GM23248 (cell line): Measurements from ENCODE around the gene MS4A10.

Experiments
- EZH2 ChIP-seq: fragments of 200-600 bp; sonication (generic); IDR thresholded peaks from 2 replicates; pipeline ENCODE4 v1.6.1; 2018; ENCODE audit warnings: antibody characterized with exemption, mild to moderate bottlenecking; ENCODE audit not compliant: insufficient read depth, poor library complexity, severe bottlenecking
- EZH2phosphoT487 ChIP-seq: fragments of 200-600 bp; sonication (generic); IDR thresholded peaks from 2 replicates; pipeline ENCODE4 v1.6.1; 2018; ENCODE audit warnings: antibody characterized with exemption, moderate library complexity, mild to moderate bottlenecking, low read depth; ENCODE audit not compliant: insufficient read depth

- no peak for TF ChIP-seq EZH2
- no peak for TF ChIP-seq EZH2phosphoT487
Observed at GRCh38 chr11:60780065-60780464, 5.1 kb upstream of the MS4A10 start.
